Liver (tissue), 3 donors: Measurements from ENCODE around the gene GRAP.
"Not testable (repeated sequence)": the region's sequence is repeated elsewhere in the genome, so short reads cannot be mapped to it uniquely, and the experiment has no call there.

ENCODE experiments used
- EGR1 ChIP-seq, 2 donors: IDR thresholded peaks; 2 replicates each; pipeline ENCODE4 v1.6.1; 2016 to 2018; ENCODE audit warnings: antibody characterized with exemption in 2 of 2, low read depth in 2 of 2
- FOXA1 ChIP-seq: IDR thresholded peaks from 2 replicates; pipeline ENCODE4 v1.6.1; 2016; ENCODE audit warnings: antibody characterized with exemption
- GABPA ChIP-seq, 2 donors: IDR thresholded peaks in 1 of 2; conservative IDR thresholded peaks in 1 of 2; 2 replicates each; pipeline ENCODE4 v1.6.1; 2016; ENCODE audit warnings: antibody characterized with exemption in 2 of 2, mild to moderate bottlenecking in 1 of 2, moderate library complexity in 1 of 2
- JUND ChIP-seq, 2 donors: IDR thresholded peaks; 2 replicates each; pipeline ENCODE4 v1.6.1; 2016; ENCODE audit warnings: antibody characterized with exemption in 2 of 2
- RAD21 ChIP-seq, 2 donors: IDR thresholded peaks; 2 replicates each; pipeline ENCODE4 v1.6.1; 2016; ENCODE audit warnings: antibody characterized with exemption in 2 of 2, mild to moderate bottlenecking in 2 of 2
- REST ChIP-seq: IDR thresholded peaks from 2 replicates; pipeline ENCODE4 v1.6.1; 2016; ENCODE audit warnings: antibody characterized with exemption, mild to moderate bottlenecking
- SP1 ChIP-seq: IDR thresholded peaks from 2 replicates; pipeline ENCODE4 v1.6.1; 2018; ENCODE audit warnings: antibody characterized with exemption, mild to moderate bottlenecking
- TAF1 ChIP-seq: conservative IDR thresholded peaks from 2 replicates; pipeline ENCODE4 v1.6.1; 2016; ENCODE audit warnings: antibody characterized with exemption, mild to moderate bottlenecking
- YY1 ChIP-seq: IDR thresholded peaks from 2 replicates; pipeline ENCODE4 v1.6.1; 2016; ENCODE audit warnings: antibody characterized with exemption, mild to moderate bottlenecking
- TF ChIP-seq, protein P1 (sequence below): fragments of 150-350 bp; IDR thresholded peaks from 2 replicates; pipeline ENCODE4 v1.5.1; 2017; ENCODE audit warnings: improper control_type of control experiment, low read depth, low read length; ENCODE audit not compliant: missing input control
- TF ChIP-seq, protein P2 (sequence below): IDR thresholded peaks from 2 replicates; pipeline ENCODE4 v1.6.1; 2016; ENCODE audit warnings: antibody characterized with exemption
- TF ChIP-seq, protein P3 (sequence below): IDR thresholded peaks from 2 replicates; pipeline ENCODE4 v1.6.1; 2016; ENCODE audit warnings: antibody characterized with exemption
- donor health status: healthy.
- donor health status: healthy.

- TF ChIP-seq, protein P1, sequence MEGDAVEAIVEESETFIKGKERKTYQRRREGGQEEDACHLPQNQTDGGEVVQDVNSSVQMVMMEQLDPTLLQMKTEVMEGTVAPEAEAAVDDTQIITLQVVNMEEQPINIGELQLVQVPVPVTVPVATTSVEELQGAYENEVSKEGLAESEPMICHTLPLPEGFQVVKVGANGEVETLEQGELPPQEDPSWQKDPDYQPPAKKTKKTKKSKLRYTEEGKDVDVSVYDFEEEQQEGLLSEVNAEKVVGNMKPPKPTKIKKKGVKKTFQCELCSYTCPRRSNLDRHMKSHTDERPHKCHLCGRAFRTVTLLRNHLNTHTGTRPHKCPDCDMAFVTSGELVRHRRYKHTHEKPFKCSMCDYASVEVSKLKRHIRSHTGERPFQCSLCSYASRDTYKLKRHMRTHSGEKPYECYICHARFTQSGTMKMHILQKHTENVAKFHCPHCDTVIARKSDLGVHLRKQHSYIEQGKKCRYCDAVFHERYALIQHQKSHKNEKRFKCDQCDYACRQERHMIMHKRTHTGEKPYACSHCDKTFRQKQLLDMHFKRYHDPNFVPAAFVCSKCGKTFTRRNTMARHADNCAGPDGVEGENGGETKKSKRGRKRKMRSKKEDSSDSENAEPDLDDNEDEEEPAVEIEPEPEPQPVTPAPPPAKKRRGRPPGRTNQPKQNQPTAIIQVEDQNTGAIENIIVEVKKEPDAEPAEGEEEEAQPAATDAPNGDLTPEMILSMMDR, result not testable (repeated sequence)
- TF ChIP-seq, protein P2, sequence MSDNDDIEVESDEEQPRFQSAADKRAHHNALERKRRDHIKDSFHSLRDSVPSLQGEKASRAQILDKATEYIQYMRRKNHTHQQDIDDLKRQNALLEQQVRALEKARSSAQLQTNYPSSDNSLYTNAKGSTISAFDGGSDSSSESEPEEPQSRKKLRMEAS, result not testable (repeated sequence)
- TF ChIP-seq RAD21 (IDR thresholded peaks at IDR 0.05); EGR1 (IDR thresholded peaks at IDR 0.05; ENCODE audit: low read depth in 2 of 2); TAF1; JUND (IDR thresholded peaks at IDR 0.05); SP1; GABPA (IDR thresholded peaks at IDR 0.05 in 1 of 2, conservative IDR thresholded peaks at IDR 0.05 in 1 of 2); YY1; REST; FOXA1: not testable (repeated sequence)
- TF ChIP-seq, protein P3, sequence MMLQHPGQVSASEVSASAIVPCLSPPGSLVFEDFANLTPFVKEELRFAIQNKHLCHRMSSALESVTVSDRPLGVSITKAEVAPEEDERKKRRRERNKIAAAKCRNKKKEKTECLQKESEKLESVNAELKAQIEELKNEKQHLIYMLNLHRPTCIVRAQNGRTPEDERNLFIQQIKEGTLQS, result not testable (repeated sequence)
These were observed 3.7 kb downstream of the GRAP start for GRCh38 chr17:19043032-19043431.
